Fibroblast of the aortic adventitia (primary cell): ENCODE measurements around the gene TSSK2. TPM values are rescaled to one million over a fixed set of nuclear protein-coding genes. Genes with fewer than 3 reads are reported as not detected.

Experiments
- DNase-seq: peaks from one replicate; pipeline ENCODE4 v3.0.0-alpha.2; 2010; ENCODE audit warnings: low read depth
- H3K4me3 ChIP-seq: 2 replicates; pipeline ENCODE4 v1.5.1; 2011; ENCODE audit warnings: low read depth, mild to moderate bottlenecking, control low read depth, low read length, moderate library complexity
- CTCF ChIP-seq: IDR thresholded peaks from 2 replicates; pipeline ENCODE4 v1.5.1; 2011; ENCODE audit warnings: mild to moderate bottlenecking, low read length, control low read depth, inconsistent platforms; ENCODE audit not compliant: insufficient read depth
- total RNA-seq: library from RNA; depleted of rRNA; stranded (reverse); fragments of >200 nt; gene quantifications from 2 replicates; pipeline ENCODE4 v1.2.3, GENCODE V29; 2012; ENCODE audit warnings: low replicate concordance

TSSK2 gene
- total RNA-seq, 1 donor = not detected

GRCh38 chr22:19169002-19169946 is 38.2 kb downstream of the TSSK2 start:
- H3K4me3 ChIP-seq = peak overlapping the region; percentile 37
- TF ChIP-seq CTCF = no peak
- DNase-seq = no peak

- no peak for DNase-seq
- TF ChIP-seq CTCF = no peak
- H3K4me3 ChIP-seq = peak overlapping the region; percentile 37
Observed at GRCh38 chr22:19169947-19170318, 38.8 kb downstream of the TSSK2 start.

- H3K4me3 ChIP-seq = peak overlapping the region; percentile 94
- DNase-seq = no peak
- no peak for TF ChIP-seq CTCF
Observed at GRCh38 chr22:19172213-19173046, 41.3 kb downstream of the TSSK2 start.

GRCh38 chr22:19173047-19174035 is 42.2 kb downstream of the TSSK2 start:
- no peak for DNase-seq
- no peak for TF ChIP-seq CTCF

GRCh38 chr22:19174106-19175025 is 43.3 kb downstream of the TSSK2 start:
- peak; percentile 82 for DNase-seq
- no peak overlapping the region for H3K4me3 ChIP-seq
- TF ChIP-seq CTCF = no peak

More at GRCh38 chr22:19173047-19174035, 42.2 kb downstream of the TSSK2 start:
- peak overlapping the region; percentile 94 for H3K4me3 ChIP-seq
